H1 (cell line): Measurements from ENCODE around the gene RABEP1. TPM values are rescaled to one million over a fixed set of nuclear protein-coding genes. Genes with fewer than 3 reads are reported as not detected.

Source experiments
- CTCF ChIA-PET: fragments of 300-600 bp; sonication (Branson Sonifier 250); formaldehyde crosslinking; loops from one replicate; lab custom pipeline; 2021; ENCODE audit not compliant: partially characterized antibody; lab: Charles Lee
- POLR2A ChIA-PET: fragments of 300-600 bp; sonication (Branson Sonifier 250); formaldehyde crosslinking; loops from one replicate; lab custom pipeline; 2021; ENCODE audit warnings: inconsistent platforms; ENCODE audit not compliant: partially characterized antibody; lab: Charles Lee
- DNase-seq, 2 experiments: peaks; one replicate each; pipeline versions ENCODE4 v3.0.0 to v3.0.0-alpha.2; 2010 to 2022; ENCODE audit warnings: low spot score in 2 of 2, low read depth in 1 of 2, mixed read lengths in 1 of 2
- FAIRE-seq: peaks from 2 replicates; lab custom pipeline; 2011; peaks lifted over from hg19 to GRCh38; lab: Jason Lieb, UNC
- H2AFZ ChIP-seq: 2 replicates; pipeline ENCODE4 v1.8.1; 2012; ENCODE audit warnings: low read length, inconsistent platforms
- H2AK5ac ChIP-seq: 2 replicates; pipeline ENCODE4 v1.6.1; 2013; ENCODE audit warnings: low read depth, low read length
- H2BK120ac ChIP-seq: replicated peaks from 2 replicates; pipeline ENCODE3; 2013; ENCODE audit warnings: low read depth, low read length, inconsistent platforms
- H2BK12ac ChIP-seq: 2 replicates; pipeline ENCODE4 v1.6.1; 2013; ENCODE audit warnings: low read depth, low read length
- H2BK15ac ChIP-seq: 2 replicates; pipeline ENCODE4 v1.6.1; 2013; ENCODE audit warnings: low read length
- H2BK20ac ChIP-seq: 2 replicates; pipeline ENCODE4 v1.6.1; 2013; ENCODE audit warnings: low read length
- H2BK5ac ChIP-seq: 2 replicates; pipeline ENCODE4 v1.6.1; 2013; ENCODE audit warnings: low read depth, low read length
- H3K14ac ChIP-seq: 2 replicates; pipeline ENCODE4 v1.6.1; 2013; ENCODE audit warnings: inconsistent platforms; ENCODE audit not compliant: insufficient read length
- H3K18ac ChIP-seq: 2 replicates; pipeline ENCODE4 v1.6.1; 2013; ENCODE audit warnings: low read length; ENCODE audit errors: extremely low read depth
- H3K23ac ChIP-seq: 2 replicates; pipeline ENCODE4 v1.6.1; 2013; ENCODE audit warnings: inconsistent platforms; ENCODE audit not compliant: insufficient read length
- H3K23me2 ChIP-seq: 2 replicates; pipeline ENCODE4 v1.6.1; 2013; ENCODE audit warnings: low read depth, low read length
- H3K27ac ChIP-seq: 2 replicates; pipeline ENCODE4 v1.6.1; 2011; ENCODE audit warnings: low read depth, low read length, inconsistent platforms
- H3K27me3 ChIP-seq, 4 experiments: replicated peaks in 1 of 4; 1 replicate in 1 of 4; 2 replicates in 3 of 4; pipeline versions ENCODE4 v1.6.1 to v1.8.1; 2011 to 2013; ENCODE audit warnings: low read length in 3 of 4, mild to moderate bottlenecking in 3 of 4, inconsistent platforms in 2 of 4, mixed read lengths in 2 of 4, moderate library complexity in 1 of 4; ENCODE audit not compliant: control insufficient read depth in 3 of 4, insufficient read depth in 3 of 4; ENCODE audit errors: extremely low read depth in 1 of 4
- H3K36me3 ChIP-seq, 4 experiments: 2 replicates each; pipeline versions ENCODE4 v1.6.1 to v1.8.1; 2011 to 2013; ENCODE audit warnings: mild to moderate bottlenecking in 4 of 4, low read length in 3 of 4, moderate library complexity in 2 of 4, control low read depth in 1 of 4, inconsistent platforms in 1 of 4; ENCODE audit not compliant: insufficient read depth in 4 of 4, control insufficient read depth in 2 of 4
- H3K4ac ChIP-seq: replicated peaks from 2 replicates; pipeline ENCODE3; 2013; ENCODE audit warnings: low read length, low read depth, mixed read lengths, inconsistent platforms; ENCODE audit not compliant: insufficient read length
- H3K4me1 ChIP-seq, 4 experiments: replicated peaks in 1 of 4; 1 replicate in 1 of 4; 2 replicates in 3 of 4; pipeline versions ENCODE4 v1.6.1 to v1.8.1; 2011 to 2013; ENCODE audit warnings: low read length in 3 of 4, inconsistent platforms in 2 of 4, mixed read lengths in 1 of 4; ENCODE audit not compliant: insufficient read depth in 4 of 4, control insufficient read depth in 3 of 4
- H3K4me2 ChIP-seq, 2 experiments: 2 replicates each; pipeline versions ENCODE4 v1.6.1 to v1.8.1; 2011 to 2013; ENCODE audit warnings: low read depth in 2 of 2, low read length in 2 of 2, control low read depth in 1 of 2, inconsistent platforms in 1 of 2, mild to moderate bottlenecking in 1 of 2; ENCODE audit not compliant: insufficient read depth in 1 of 2
- H3K4me3 ChIP-seq, 4 experiments: fragments of 200-600, 300-600 bp in 1 of 4; sonication (generic), shearing (Covaris generic), sonication (Bioruptor Twin) in 1 of 4; 2 replicates each; pipeline versions ENCODE4 v1.5.1 to v1.8.1; 2011 to 2016; ENCODE audit warnings: low read length in 4 of 4, low read depth in 3 of 4, control low read depth in 2 of 4, inconsistent platforms in 2 of 4, mild to moderate bottlenecking in 2 of 4, mixed read lengths in 1 of 4, moderate library complexity in 1 of 4; ENCODE audit not compliant: insufficient read depth in 2 of 4; ENCODE audit errors: extremely low read depth in 1 of 4
- H3K56ac ChIP-seq: replicated peaks from 2 replicates; pipeline ENCODE3; 2013; ENCODE audit warnings: low read depth, mild to moderate bottlenecking, mixed read lengths, low read length, inconsistent platforms; ENCODE audit not compliant: insufficient read length
- H3K79me1 ChIP-seq: 2 replicates; pipeline ENCODE4 v1.6.1; 2013; ENCODE audit warnings: low read depth, low read length, control low read depth
- H3K79me2 ChIP-seq, 2 experiments: 2 replicates each; pipeline versions ENCODE4 v1.6.1 to v1.8.1; 2012 to 2013; ENCODE audit warnings: low read length in 2 of 2, mild to moderate bottlenecking in 2 of 2, inconsistent platforms in 1 of 2; ENCODE audit not compliant: insufficient read depth in 2 of 2, control insufficient read depth in 1 of 2
- H3K9ac ChIP-seq, 4 experiments: replicated peaks in 1 of 4; 1 replicate in 1 of 4; 2 replicates in 3 of 4; pipeline versions ENCODE4 v1.6.1 to v1.8.1; 2011 to 2013; ENCODE audit warnings: low read depth in 3 of 4, low read length in 3 of 4, control low read depth in 2 of 4, mild to moderate bottlenecking in 2 of 4, moderate library complexity in 2 of 4, inconsistent platforms in 1 of 4; ENCODE audit errors: extremely low read depth in 1 of 4
- H3K9me3 ChIP-seq, 2 experiments: 2 replicates each; pipeline versions ENCODE4 v1.6.1 to v1.8.1; 2012 to 2013; ENCODE audit warnings: mild to moderate bottlenecking in 2 of 2, moderate library complexity in 2 of 2, control low read depth in 1 of 2, inconsistent platforms in 1 of 2, low read depth in 1 of 2, low read length in 1 of 2, mixed read lengths in 1 of 2; ENCODE audit not compliant: insufficient read depth in 2 of 2
- H4K20me1 ChIP-seq, 2 experiments: replicated peaks in 1 of 2; 2 replicates each; pipeline versions ENCODE3 to v1.8.1; 2011 to 2013; ENCODE audit warnings: inconsistent platforms in 2 of 2, low read length in 2 of 2, mild to moderate bottlenecking in 1 of 2; ENCODE audit not compliant: insufficient read depth in 2 of 2, control insufficient read depth in 1 of 2
- H4K5ac ChIP-seq: 2 replicates; pipeline ENCODE4 v1.6.1; 2013; ENCODE audit warnings: low read length, low read depth, mixed read lengths, inconsistent platforms; ENCODE audit not compliant: insufficient read length
- H4K8ac ChIP-seq: 2 replicates; pipeline ENCODE4 v1.8.0; 2013; ENCODE audit warnings: mild to moderate bottlenecking, moderate library complexity, low read length, inconsistent platforms; ENCODE audit not compliant: insufficient read depth; ENCODE audit errors: extremely low read depth
- H4K91ac ChIP-seq: replicated peaks from 2 replicates; pipeline ENCODE3; 2013; ENCODE audit warnings: low read length, mixed read lengths, inconsistent platforms; ENCODE audit not compliant: insufficient read length
- ASH2L ChIP-seq: fragments of 200-600, 300-600 bp; sonication (generic); IDR thresholded peaks from one replicate; pipeline ENCODE4 v1.7.1; 2017; ENCODE audit warnings: low read length
- CBX8 ChIP-seq: fragments of 300-800, 300-1000 bp; sonication (generic); IDR thresholded peaks from 2 replicates; pipeline ENCODE4 v1.7.1; 2016; ENCODE audit warnings: low read depth, low read length, borderline replicate concordance
- GTF2F1 ChIP-seq: IDR thresholded peaks from 2 replicates; pipeline ENCODE4 v1.6.1; 2012; ENCODE audit warnings: low read depth, low read length, improper control_type of control experiment, borderline replicate concordance
- POLR2A ChIP-seq, 2 experiments: IDR thresholded peaks; 1 replicate in 1 of 2; 2 replicates in 1 of 2; pipeline ENCODE4 v1.6.1; 2011; ENCODE audit warnings: low read depth in 2 of 2, low read length in 2 of 2, mild to moderate bottlenecking in 2 of 2; ENCODE audit errors: control extremely low read depth in 1 of 2
- SAP30 ChIP-seq: fragments of 300-600 bp; sonication (generic); IDR thresholded peaks from 2 replicates; pipeline ENCODE4 v1.7.1; 2012; ENCODE audit warnings: low read length, moderate library complexity, mild to moderate bottlenecking, inconsistent platforms; ENCODE audit not compliant: insufficient read depth, insufficient replicate concordance
- SIN3A ChIP-seq, 2 experiments: IDR thresholded peaks in 1 of 2; conservative IDR thresholded peaks in 1 of 2; 2 replicates each; pipeline ENCODE4 v1.6.1; 2011 to 2012; ENCODE audit warnings: low read length in 2 of 2, improper control_type of control experiment in 1 of 2, low read depth in 1 of 2, mild to moderate bottlenecking in 1 of 2
- TCF12 ChIP-seq: IDR thresholded peaks from 2 replicates; pipeline ENCODE4 v1.6.1; 2011; ENCODE audit warnings: low read depth, mild to moderate bottlenecking, low read length
- USF2 ChIP-seq: IDR thresholded peaks from 2 replicates; pipeline ENCODE4 v1.6.1; 2011; ENCODE audit warnings: low read length, improper control_type of control experiment
- WGBS, 2 experiments: shearing (Covaris generic) in 1 of 2; methylation state at CpG; one replicate each; pipeline versions ENCODE4 v1.1.6 to v1.1.7; 2013 to 2015; ENCODE audit warnings: low lambda C conversion rate in 2 of 2, mixed read lengths in 2 of 2, inconsistent platforms in 1 of 2, low coverage in 1 of 2, missing lambda C conversion rate in 1 of 2; ENCODE audit not compliant: insufficient replicate concordance in 2 of 2, insufficient coverage in 1 of 2, insufficient read length in 1 of 2; ENCODE audit errors: extremely low coverage in 1 of 2, missing lambda C conversion rate in 1 of 2; 5-methylcytosine and 5-hydroxymethylcytosine counted together
- polyA plus RNA-seq, 7 experiments: library from polyadenylated mRNA; depleted of rRNA in 3 of 7; stranded (reverse) in 5 of 7; unstranded in 2 of 7; fragments of >200 nt in 5 of 7; fragments of 200-250 nt in 2 of 7; gene quantifications; 1 replicate in 5 of 7; 2 replicates in 1 of 7; 4 replicates in 1 of 7; pipeline versions ENCODE4 v1.2.1 to v1.2.3, GENCODE V29; 2011 to 2013; ENCODE audit warnings: missing spikeins in 2 of 7, mixed read lengths in 2 of 7
- total RNA-seq: library from RNA; stranded (reverse); fragmentation: NEBNext Ultra II Directional; extraction: Animal tissue kit (Norgen Biotek cat#: 25700); gene quantifications from 2 replicates; pipeline ENCODE4 v1.2.1, GENCODE V29; 2021

Gene RABEP1
- total and polyA plus RNA-seq, 2 of the 8 experiments (the other 6 are each of a cell fraction or from before 2014, with no cell fraction given), result 8.5 to 52.3 TPM

GRCh38 chr17:5247621-5248020 is 34.5 kb upstream of the RABEP1 start:
- WGBS, 2 experiments, result 96% methylated on average over 8 of the region's 8 CpGs; no CpG with 5 or more reads in 1 of the 2 experiments
- Histone ChIP-seq H2AK5ac (no peak overlapping the region), H4K91ac (no peak overlapping the region), H3K36me3 (no peaks in the 10 kb centered on the region), H2BK12ac (no peak overlapping the region), H2BK120ac (no peak overlapping the region), H3K4me2 (no peak overlapping the region), H3K79me2 (no peaks in the 10 kb centered on the region), H4K5ac (no peak overlapping the region), H3K56ac (no peak overlapping the region), H2BK20ac (no peak overlapping the region), H3K4me1 (no peaks in the 10 kb centered on the region; a peak in 1 of 7 replicates), H4K8ac (no peak overlapping the region), H3K4me3 (no peak overlapping the region), H3K79me1 (no peaks in the 10 kb centered on the region), H2BK5ac (no peak overlapping the region), H2AFZ (no peak overlapping the region), H3K27ac (no peak overlapping the region), H3K23ac (no peak overlapping the region), H3K18ac (no peak overlapping the region), H3K9me3 (no peaks in the 10 kb centered on the region), H3K27me3 (no peaks in the 10 kb centered on the region), H3K4ac (no peak overlapping the region), H3K9ac (no peak overlapping the region), H4K20me1 (no peaks in the 10 kb centered on the region), H3K23me2 (no peaks in the 10 kb centered on the region), H3K14ac (no peak overlapping the region), H2BK15ac (no peak overlapping the region)
- ChIA-PET CTCF (interaction anchor here (1.7 to 4.2 kb wide), 3 partner anchors 8 to 114 kb away, joined by 4 to 33 read pairs (median 7); no protein-coding TSS in a partner anchor), POLR2A (interaction anchor here (0.9 kb wide), 1 partner anchor 34 kb away, joined by 6 read pairs; the partner anchor contains the start of gene RABEP1)
- no peak for TF ChIP-seq ASH2L
- no peak for TF ChIP-seq GTF2F1
- no peak for TF ChIP-seq TCF12
- TF ChIP-seq POLR2A (IDR thresholded peaks at IDR 0.05; ENCODE audit: control extremely low read depth in 1 of 2, low read depth in 2 of 2, low read length in 2 of 2), result no peak
- TF ChIP-seq SAP30, result no peak
- TF ChIP-seq SIN3A (conservative IDR thresholded peaks at IDR 0.05 in 1 of 2, IDR thresholded peaks at IDR 0.05 in 1 of 2; ENCODE audit: low read depth in 1 of 2, low read length in 2 of 2), result no peak
- no peak for TF ChIP-seq USF2
- no peak for TF ChIP-seq CBX8
- FAIRE-seq (no peak), DNase-seq (no peak)
